CD4-positive, alpha-beta T cell treated with Interleukin-21 for 1 hour (primary cell): ENCODE data around the gene DSN1.
A peak's percentile ranks its signal among the peaks of the same experiment; 100 is the strongest.
"Not testable (repeated sequence)": the region's sequence is repeated elsewhere in the genome, so short reads cannot be mapped to it uniquely, and the experiment has no call there.

Experiments used
- DNase-seq: peaks from one replicate; pipeline ENCODE4 v3.0.0-alpha.2; 2020

DSN1 gene

GRCh38 chr20:36773597-36774390 lies at the start of gene DSN1:
Gene DSN1, minus strand, starts transcription at chr20:36773763. Its CDS starts 2,305 bp downstream, at chr20:36771458.
- peak; percentile 98 for DNase-seq

DNA sequence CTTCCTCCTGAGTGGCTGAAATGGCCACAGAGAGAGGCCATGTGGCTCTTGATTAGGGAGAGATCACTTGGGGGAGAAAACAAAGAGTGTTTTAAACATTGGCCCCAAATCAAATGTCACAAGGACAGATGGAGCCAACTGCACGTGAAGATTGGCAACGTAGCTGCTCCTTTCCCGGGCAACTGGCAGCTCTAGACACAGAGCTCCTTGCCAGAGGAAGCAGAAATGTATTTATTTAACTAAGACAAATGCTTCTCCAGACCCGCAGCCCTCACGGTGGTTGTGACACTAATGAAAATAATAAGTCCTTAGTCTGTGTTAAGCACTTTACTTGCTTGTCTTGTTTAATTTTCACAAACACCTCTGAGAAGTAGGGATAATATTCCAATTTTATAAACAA lies 49.6 kb upstream of the DSN1 start:
- no peak for DNase-seq

DNA sequence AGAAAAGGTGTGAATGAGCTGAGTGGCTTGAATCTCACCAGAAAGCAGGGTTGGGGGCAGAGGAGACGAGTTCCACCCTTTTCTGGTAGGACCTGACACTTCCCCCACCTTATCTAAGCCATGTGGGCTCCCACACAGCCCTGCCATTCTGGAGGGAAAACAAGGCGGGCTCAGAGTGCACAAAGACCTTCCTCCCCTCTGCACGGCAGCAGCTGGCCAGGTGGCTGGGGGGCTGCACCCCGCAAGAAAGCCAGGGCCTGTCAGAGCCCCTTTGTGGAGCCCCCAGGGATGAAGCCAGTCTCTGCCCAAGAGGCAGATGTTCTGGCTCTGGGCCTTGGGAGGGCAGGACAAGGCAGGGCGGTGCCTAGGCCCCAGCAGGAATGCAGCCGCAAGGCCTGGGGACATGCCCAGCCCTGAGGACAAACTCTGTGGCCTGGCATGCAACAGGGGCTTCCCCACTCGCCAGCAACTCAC lies 48.4 kb upstream of the DSN1 start:
- no peak for DNase-seq

DNA sequence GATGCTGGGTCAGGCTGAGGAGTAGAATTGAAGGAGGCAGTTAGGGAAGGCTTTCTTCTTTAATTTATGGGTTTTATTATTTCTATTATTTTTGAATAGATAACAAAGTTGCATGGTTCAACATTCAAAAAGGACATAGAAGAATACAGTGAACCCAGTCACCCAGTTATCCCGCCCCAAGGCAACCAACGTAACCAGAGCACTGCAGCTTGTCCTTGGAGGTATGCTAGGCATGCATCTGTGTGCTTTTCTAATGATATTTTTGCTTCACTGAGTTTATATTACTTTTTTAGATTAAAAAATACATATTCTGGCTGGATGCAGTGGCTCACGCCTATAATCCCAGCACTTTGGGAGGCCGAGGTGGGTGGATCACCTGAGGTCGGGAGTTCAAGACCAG lies 47.4 kb upstream of the DSN1 start:
- DNase-seq = no peak

GRCh38 chr20:36820073-36820472 lies 46.5 kb upstream of the DSN1 start:
- DNase-seq = no peak

GRCh38 chr20:36819659-36820058 lies 46.1 kb upstream of the DSN1 start:
- no peak for DNase-seq

- no peak for DNase-seq
These were observed 45.3 kb upstream of the DSN1 start for GRCh38 chr20:36818861-36819260.

DNA sequence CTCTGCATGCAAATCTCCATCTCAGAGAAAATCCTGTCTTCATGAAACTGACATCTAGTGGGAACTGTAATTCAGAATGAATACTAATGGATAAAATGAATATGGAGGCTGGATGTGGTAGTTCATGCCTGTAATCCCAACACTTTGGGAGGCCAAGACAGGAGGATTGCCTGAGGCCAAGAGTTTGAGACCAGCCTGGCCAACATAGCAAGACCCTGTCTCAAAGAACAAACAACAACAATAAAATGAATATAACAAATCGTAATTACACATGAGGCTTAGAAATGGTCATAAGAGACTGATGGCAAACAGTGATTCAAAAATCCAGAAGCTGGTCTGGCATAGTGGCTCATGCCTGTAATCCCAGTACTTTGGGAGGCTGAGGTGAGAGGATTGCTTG lies 44.6 kb upstream of the DSN1 start:
- DNase-seq = no peak

- DNase-seq = no peak
These were observed 43.9 kb upstream of the DSN1 start for GRCh38 chr20:36817496-36817895.

DNA sequence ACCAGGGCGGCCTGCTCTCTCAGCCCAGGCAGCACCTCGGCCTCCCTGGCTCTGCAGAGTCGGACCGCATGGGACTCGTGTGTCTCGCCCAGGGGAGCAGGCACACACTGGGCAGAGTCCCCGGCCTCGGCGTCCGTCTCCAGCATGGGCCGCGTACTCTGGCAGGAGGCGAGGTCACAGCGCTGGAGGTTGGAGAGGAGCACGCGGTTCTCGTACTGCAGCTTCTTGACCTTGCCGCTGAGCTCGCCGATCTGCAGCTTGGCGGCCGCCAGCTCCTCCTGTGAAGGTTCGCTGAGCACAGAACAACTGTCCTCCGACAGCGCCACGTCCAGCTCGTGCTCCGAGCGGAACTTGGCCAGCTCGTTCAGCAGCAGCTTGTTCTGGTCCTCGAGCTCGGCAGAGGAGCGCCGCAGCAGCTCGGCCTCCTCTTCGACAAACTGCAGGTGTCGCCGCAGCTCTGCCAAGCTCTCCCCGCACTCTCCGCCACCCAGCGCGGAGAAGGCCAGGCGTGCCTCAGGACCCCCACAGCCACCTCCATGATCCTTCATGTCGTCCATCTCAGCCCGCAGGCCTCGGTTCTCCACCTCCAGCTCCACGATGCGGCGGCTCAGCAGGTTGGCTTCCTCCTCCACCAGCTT lies 42.0 kb upstream of the DSN1 start:
- no peak for DNase-seq

GRCh38 chr20:36812594-36813463 lies 39.3 kb upstream of the DSN1 start:
- no peak for DNase-seq

GRCh38 chr20:36808317-36809257 lies 35.0 kb upstream of the DSN1 start:
- DNase-seq = peak; percentile 66

DNA sequence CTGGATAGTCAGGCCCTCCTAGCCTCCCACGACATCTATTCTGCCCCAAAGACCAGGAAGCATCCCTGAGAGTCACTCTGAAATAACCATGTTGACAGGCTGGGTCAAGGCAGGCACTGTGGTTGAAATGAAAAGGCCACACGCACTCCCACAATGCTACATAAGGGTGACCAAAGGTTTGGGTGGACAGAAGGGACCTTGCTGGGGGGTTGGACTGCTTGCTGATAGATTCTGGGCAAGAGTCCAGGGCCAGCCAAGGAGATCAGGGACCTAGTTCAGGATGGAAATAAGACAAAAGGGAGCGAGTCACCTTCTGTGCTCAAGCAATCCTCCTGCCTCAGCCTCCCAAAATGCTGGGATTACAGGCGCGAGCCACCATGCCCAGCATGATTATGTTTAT lies 32.5 kb upstream of the DSN1 start:
- DNase-seq = no peak

- DNase-seq = no peak
These were observed 31.8 kb upstream of the DSN1 start for GRCh38 chr20:36805396-36805795.

DNA sequence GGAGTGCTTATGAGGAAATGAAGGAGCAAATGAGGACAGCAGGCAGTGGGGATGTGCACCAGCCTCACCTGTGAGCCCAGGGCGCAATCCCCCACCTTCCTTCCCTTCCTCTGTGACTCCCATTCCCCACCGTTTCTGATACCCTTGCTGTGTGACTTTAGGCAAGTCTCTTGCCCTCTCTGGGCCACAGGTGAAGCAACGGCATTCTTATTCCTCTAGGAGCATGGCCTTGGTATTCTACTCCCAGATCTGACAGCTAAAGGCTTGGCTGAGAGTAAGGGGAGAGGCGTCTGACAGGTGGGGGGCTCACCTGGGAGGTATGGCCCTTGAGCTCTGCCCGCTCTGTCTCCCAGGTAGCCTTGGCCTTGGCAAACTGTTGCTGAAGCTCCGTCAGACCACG lies 30.9 kb upstream of the DSN1 start:
- no peak for DNase-seq

DNA sequence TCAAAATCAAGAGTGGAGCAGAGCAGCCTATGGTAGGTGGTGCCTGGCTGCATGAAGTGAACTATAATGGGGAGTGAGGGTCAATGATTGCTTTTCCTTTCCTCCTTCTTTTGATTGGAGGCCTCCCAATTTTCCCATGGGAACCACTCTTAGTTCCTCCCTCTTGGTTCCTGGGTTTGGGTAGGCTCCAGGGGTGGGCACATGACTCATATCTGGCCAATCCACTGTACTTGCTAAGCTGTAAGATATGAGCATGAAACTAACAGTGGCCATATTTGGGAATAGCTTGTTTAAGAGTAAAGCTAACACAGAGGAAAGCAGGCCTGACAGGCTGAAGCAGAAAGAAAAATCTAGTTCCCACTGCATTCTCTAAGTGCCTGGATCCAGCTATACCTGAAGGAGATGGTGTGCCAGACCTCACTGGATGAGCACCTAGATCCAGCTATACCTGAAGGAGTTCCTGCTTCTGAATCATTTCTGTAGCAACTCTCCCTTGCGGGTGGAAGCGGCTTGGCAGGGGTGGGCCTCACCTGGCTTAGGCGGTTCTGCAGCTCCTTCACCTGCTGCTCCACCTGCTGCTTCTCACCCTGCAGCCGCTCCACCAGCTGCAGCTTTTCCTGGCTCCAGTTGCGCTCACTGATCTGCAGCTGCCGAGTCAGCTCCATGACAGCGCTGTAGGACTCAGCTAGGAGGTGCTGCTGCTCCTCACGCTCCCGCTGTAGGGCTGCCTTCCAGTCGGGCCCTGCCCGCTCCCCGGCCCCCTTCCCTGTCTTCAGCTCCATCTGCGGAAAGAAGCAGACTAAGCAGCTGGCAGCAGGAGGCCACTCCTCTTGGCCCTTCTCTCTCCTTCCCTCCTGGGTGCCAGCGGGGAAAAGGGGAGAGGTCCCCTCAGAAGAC lies 29.0 kb upstream of the DSN1 start:
- DNase-seq = no peak

DNA sequence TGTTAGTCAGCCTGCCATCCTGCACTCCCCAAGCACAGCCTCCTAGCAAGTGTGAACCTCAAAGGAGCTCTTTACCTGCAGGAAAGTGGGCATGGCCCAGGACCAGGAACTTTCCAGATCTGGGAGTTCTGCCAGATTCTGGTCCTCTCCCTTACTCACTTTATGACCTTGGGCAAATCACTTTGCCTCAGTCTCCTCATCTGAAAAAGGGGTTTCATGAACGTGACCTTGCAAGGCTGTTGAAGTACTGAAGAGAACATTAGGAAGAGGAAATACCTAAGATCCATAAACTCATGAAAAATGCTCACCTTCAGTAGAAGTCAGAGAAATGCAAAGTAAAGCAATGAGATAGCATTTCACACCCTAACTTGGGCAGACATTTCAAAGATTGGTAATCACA lies 26.8 kb upstream of the DSN1 start:
- no peak for DNase-seq

DNA sequence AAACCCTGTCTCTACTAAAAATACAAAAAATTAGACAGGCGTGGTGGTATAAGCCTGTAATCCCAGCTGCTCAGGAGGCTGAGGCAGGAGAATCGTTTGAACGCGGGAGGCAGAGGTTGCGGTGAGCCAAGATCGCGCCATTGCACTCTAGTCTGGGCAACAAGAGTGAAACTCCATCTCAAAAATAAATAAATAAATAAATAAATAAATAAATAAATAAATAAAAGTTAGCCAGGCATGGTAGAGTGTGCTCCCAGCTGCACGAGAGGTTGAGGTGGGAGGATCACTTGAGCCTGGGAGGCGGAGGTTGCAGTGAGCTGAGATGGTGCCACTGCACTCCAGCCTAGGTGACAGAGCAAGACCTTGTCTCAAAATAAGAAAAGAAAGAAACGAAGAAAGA lies 25.8 kb upstream of the DSN1 start:
- not testable (repeated sequence) for DNase-seq

DNA sequence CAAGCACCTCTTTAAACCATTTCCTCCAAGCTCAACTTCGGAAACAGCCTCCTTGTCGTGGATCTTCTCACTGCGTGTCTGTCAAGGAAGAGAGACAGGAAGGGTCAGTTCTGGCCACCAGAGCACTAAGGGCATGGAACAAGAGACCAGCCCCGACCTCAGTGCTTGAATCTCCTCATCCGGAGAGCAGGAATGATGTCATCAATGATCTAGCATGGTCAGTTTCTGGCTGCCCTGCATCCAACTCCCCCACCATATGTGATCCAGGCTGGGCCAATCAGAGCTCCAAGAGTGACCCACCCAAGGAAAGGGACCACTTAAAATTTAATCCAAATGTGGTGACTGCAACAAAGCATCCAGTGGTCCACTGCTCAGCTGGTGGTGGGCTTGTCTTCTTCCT lies 23.3 kb upstream of the DSN1 start:
- no peak for DNase-seq

- DNase-seq = no peak
These were observed 22.6 kb upstream of the DSN1 start for GRCh38 chr20:36796117-36796516.

DNA sequence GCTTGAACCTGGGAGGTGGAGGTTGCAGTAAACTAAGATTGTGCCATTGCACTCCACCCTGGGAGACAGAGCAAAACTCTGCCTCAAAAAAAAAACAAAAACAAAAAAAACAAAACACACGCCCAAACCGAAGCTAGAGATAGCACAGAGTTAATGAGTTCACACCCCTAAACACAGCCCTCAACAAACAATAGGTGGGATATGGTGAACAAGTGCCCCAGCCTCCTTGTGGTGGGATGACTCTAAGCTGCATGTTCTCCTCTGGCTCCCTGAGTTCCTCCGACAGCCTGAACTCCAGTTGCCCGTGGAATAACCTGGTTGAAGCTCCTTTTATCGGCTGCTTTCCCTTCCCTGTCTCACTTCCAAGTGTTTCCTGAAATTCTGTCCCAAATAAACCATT lies 22.1 kb upstream of the DSN1 start:
- DNase-seq = no peak
